H1 (cell line): Measurements from ENCODE around the gene SPAG17. TPM values are rescaled to one million over a fixed set of nuclear protein-coding genes. Genes with fewer than 3 reads are reported as not detected.

Experiments used
- CTCF ChIA-PET: fragments of 300-600 bp; sonication (Branson Sonifier 250); formaldehyde crosslinking; loops from one replicate; lab custom pipeline; 2021; ENCODE audit not compliant: partially characterized antibody; lab: Charles Lee
- POLR2A ChIA-PET: fragments of 300-600 bp; sonication (Branson Sonifier 250); formaldehyde crosslinking; loops from one replicate; lab custom pipeline; 2021; ENCODE audit warnings: inconsistent platforms; ENCODE audit not compliant: partially characterized antibody; lab: Charles Lee
- DNase-seq, 2 experiments: peaks; one replicate each; pipeline versions ENCODE4 v3.0.0 to v3.0.0-alpha.2; 2010 to 2022; ENCODE audit warnings: low spot score in 2 of 2, low read depth in 1 of 2, mixed read lengths in 1 of 2
- FAIRE-seq: peaks from 2 replicates; lab custom pipeline; 2011; peaks lifted over from hg19 to GRCh38; lab: Jason Lieb, UNC
- H2AFZ ChIP-seq: 2 replicates; pipeline ENCODE4 v1.8.1; 2012; ENCODE audit warnings: low read length, inconsistent platforms
- H2AK5ac ChIP-seq: 2 replicates; pipeline ENCODE4 v1.6.1; 2013; ENCODE audit warnings: low read depth, low read length
- H2BK120ac ChIP-seq: replicated peaks from 2 replicates; pipeline ENCODE3; 2013; ENCODE audit warnings: low read depth, low read length, inconsistent platforms
- H2BK12ac ChIP-seq: 2 replicates; pipeline ENCODE4 v1.6.1; 2013; ENCODE audit warnings: low read depth, low read length
- H2BK15ac ChIP-seq: 2 replicates; pipeline ENCODE4 v1.6.1; 2013; ENCODE audit warnings: low read length
- H2BK20ac ChIP-seq: 2 replicates; pipeline ENCODE4 v1.6.1; 2013; ENCODE audit warnings: low read length
- H2BK5ac ChIP-seq: 2 replicates; pipeline ENCODE4 v1.6.1; 2013; ENCODE audit warnings: low read depth, low read length
- H3K14ac ChIP-seq: 2 replicates; pipeline ENCODE4 v1.6.1; 2013; ENCODE audit warnings: inconsistent platforms; ENCODE audit not compliant: insufficient read length
- H3K18ac ChIP-seq: 2 replicates; pipeline ENCODE4 v1.6.1; 2013; ENCODE audit warnings: low read length; ENCODE audit errors: extremely low read depth
- H3K23ac ChIP-seq: 2 replicates; pipeline ENCODE4 v1.6.1; 2013; ENCODE audit warnings: inconsistent platforms; ENCODE audit not compliant: insufficient read length
- H3K23me2 ChIP-seq: 2 replicates; pipeline ENCODE4 v1.6.1; 2013; ENCODE audit warnings: low read depth, low read length
- H3K27ac ChIP-seq: 2 replicates; pipeline ENCODE4 v1.6.1; 2011; ENCODE audit warnings: low read depth, low read length, inconsistent platforms
- H3K27me3 ChIP-seq, 4 experiments: replicated peaks in 1 of 4; 1 replicate in 1 of 4; 2 replicates in 3 of 4; pipeline versions ENCODE4 v1.6.1 to v1.8.1; 2011 to 2013; ENCODE audit warnings: low read length in 3 of 4, mild to moderate bottlenecking in 3 of 4, inconsistent platforms in 2 of 4, mixed read lengths in 2 of 4, moderate library complexity in 1 of 4; ENCODE audit not compliant: control insufficient read depth in 3 of 4, insufficient read depth in 3 of 4; ENCODE audit errors: extremely low read depth in 1 of 4
- H3K36me3 ChIP-seq, 4 experiments: 2 replicates each; pipeline versions ENCODE4 v1.6.1 to v1.8.1; 2011 to 2013; ENCODE audit warnings: mild to moderate bottlenecking in 4 of 4, low read length in 3 of 4, moderate library complexity in 2 of 4, control low read depth in 1 of 4, inconsistent platforms in 1 of 4; ENCODE audit not compliant: insufficient read depth in 4 of 4, control insufficient read depth in 2 of 4
- H3K4ac ChIP-seq: replicated peaks from 2 replicates; pipeline ENCODE3; 2013; ENCODE audit warnings: low read length, low read depth, mixed read lengths, inconsistent platforms; ENCODE audit not compliant: insufficient read length
- H3K4me1 ChIP-seq, 4 experiments: replicated peaks in 1 of 4; 1 replicate in 1 of 4; 2 replicates in 3 of 4; pipeline versions ENCODE4 v1.6.1 to v1.8.1; 2011 to 2013; ENCODE audit warnings: low read length in 3 of 4, inconsistent platforms in 2 of 4, mixed read lengths in 1 of 4; ENCODE audit not compliant: insufficient read depth in 4 of 4, control insufficient read depth in 3 of 4
- H3K4me2 ChIP-seq, 2 experiments: 2 replicates each; pipeline versions ENCODE4 v1.6.1 to v1.8.1; 2011 to 2013; ENCODE audit warnings: low read depth in 2 of 2, low read length in 2 of 2, control low read depth in 1 of 2, inconsistent platforms in 1 of 2, mild to moderate bottlenecking in 1 of 2; ENCODE audit not compliant: insufficient read depth in 1 of 2
- H3K4me3 ChIP-seq, 4 experiments: fragments of 200-600, 300-600 bp in 1 of 4; sonication (generic), shearing (Covaris generic), sonication (Bioruptor Twin) in 1 of 4; 2 replicates each; pipeline versions ENCODE4 v1.5.1 to v1.8.1; 2011 to 2016; ENCODE audit warnings: low read length in 4 of 4, low read depth in 3 of 4, control low read depth in 2 of 4, inconsistent platforms in 2 of 4, mild to moderate bottlenecking in 2 of 4, mixed read lengths in 1 of 4, moderate library complexity in 1 of 4; ENCODE audit not compliant: insufficient read depth in 2 of 4; ENCODE audit errors: extremely low read depth in 1 of 4
- H3K56ac ChIP-seq: replicated peaks from 2 replicates; pipeline ENCODE3; 2013; ENCODE audit warnings: low read depth, mild to moderate bottlenecking, mixed read lengths, low read length, inconsistent platforms; ENCODE audit not compliant: insufficient read length
- H3K79me1 ChIP-seq: 2 replicates; pipeline ENCODE4 v1.6.1; 2013; ENCODE audit warnings: low read depth, low read length, control low read depth
- H3K79me2 ChIP-seq, 2 experiments: 2 replicates each; pipeline versions ENCODE4 v1.6.1 to v1.8.1; 2012 to 2013; ENCODE audit warnings: low read length in 2 of 2, mild to moderate bottlenecking in 2 of 2, inconsistent platforms in 1 of 2; ENCODE audit not compliant: insufficient read depth in 2 of 2, control insufficient read depth in 1 of 2
- H3K9ac ChIP-seq, 4 experiments: replicated peaks in 1 of 4; 1 replicate in 1 of 4; 2 replicates in 3 of 4; pipeline versions ENCODE4 v1.6.1 to v1.8.1; 2011 to 2013; ENCODE audit warnings: low read depth in 3 of 4, low read length in 3 of 4, control low read depth in 2 of 4, mild to moderate bottlenecking in 2 of 4, moderate library complexity in 2 of 4, inconsistent platforms in 1 of 4; ENCODE audit errors: extremely low read depth in 1 of 4
- H3K9me3 ChIP-seq, 2 experiments: 2 replicates each; pipeline versions ENCODE4 v1.6.1 to v1.8.1; 2012 to 2013; ENCODE audit warnings: mild to moderate bottlenecking in 2 of 2, moderate library complexity in 2 of 2, control low read depth in 1 of 2, inconsistent platforms in 1 of 2, low read depth in 1 of 2, low read length in 1 of 2, mixed read lengths in 1 of 2; ENCODE audit not compliant: insufficient read depth in 2 of 2
- H4K20me1 ChIP-seq, 2 experiments: replicated peaks in 1 of 2; 2 replicates each; pipeline versions ENCODE3 to v1.8.1; 2011 to 2013; ENCODE audit warnings: inconsistent platforms in 2 of 2, low read length in 2 of 2, mild to moderate bottlenecking in 1 of 2; ENCODE audit not compliant: insufficient read depth in 2 of 2, control insufficient read depth in 1 of 2
- H4K5ac ChIP-seq: 2 replicates; pipeline ENCODE4 v1.6.1; 2013; ENCODE audit warnings: low read length, low read depth, mixed read lengths, inconsistent platforms; ENCODE audit not compliant: insufficient read length
- H4K8ac ChIP-seq: 2 replicates; pipeline ENCODE4 v1.8.0; 2013; ENCODE audit warnings: mild to moderate bottlenecking, moderate library complexity, low read length, inconsistent platforms; ENCODE audit not compliant: insufficient read depth; ENCODE audit errors: extremely low read depth
- H4K91ac ChIP-seq: replicated peaks from 2 replicates; pipeline ENCODE3; 2013; ENCODE audit warnings: low read length, mixed read lengths, inconsistent platforms; ENCODE audit not compliant: insufficient read length
- BRCA1 ChIP-seq: IDR thresholded peaks from 2 replicates; pipeline ENCODE4 v1.6.1; 2012; ENCODE audit warnings: low read depth, low read length, improper control_type of control experiment
- EP300 ChIP-seq, 2 experiments: IDR thresholded peaks; 1 replicate in 1 of 2; 2 replicates in 1 of 2; pipeline ENCODE4 v1.6.1; 2011 to 2012; ENCODE audit warnings: low read depth in 2 of 2, low read length in 2 of 2, mild to moderate bottlenecking in 2 of 2, borderline replicate concordance in 1 of 2, inconsistent platforms in 1 of 2, moderate library complexity in 1 of 2
- PHF8 ChIP-seq: fragments of 200-600 bp; sonication (generic); conservative IDR thresholded peaks from 2 replicates; pipeline ENCODE4 v1.7.1; 2012; ENCODE audit warnings: low read depth, mild to moderate bottlenecking, inconsistent platforms, low read length, moderate library complexity
- POLR2A ChIP-seq, 2 experiments: IDR thresholded peaks; 1 replicate in 1 of 2; 2 replicates in 1 of 2; pipeline ENCODE4 v1.6.1; 2011; ENCODE audit warnings: low read depth in 2 of 2, low read length in 2 of 2, mild to moderate bottlenecking in 2 of 2; ENCODE audit errors: control extremely low read depth in 1 of 2
- SAP30 ChIP-seq: fragments of 300-600 bp; sonication (generic); IDR thresholded peaks from 2 replicates; pipeline ENCODE4 v1.7.1; 2012; ENCODE audit warnings: low read length, moderate library complexity, mild to moderate bottlenecking, inconsistent platforms; ENCODE audit not compliant: insufficient read depth, insufficient replicate concordance
- SUZ12 ChIP-seq: fragments of 200-600 bp; sonication (generic); IDR thresholded peaks from 2 replicates; pipeline ENCODE4 v1.6.1; 2012; ENCODE audit warnings: mild to moderate bottlenecking, inconsistent platforms, low read length, moderate library complexity, mixed read lengths
- TCF12 ChIP-seq: IDR thresholded peaks from 2 replicates; pipeline ENCODE4 v1.6.1; 2011; ENCODE audit warnings: low read depth, mild to moderate bottlenecking, low read length
- YY1 ChIP-seq: IDR thresholded peaks from 2 replicates; pipeline ENCODE4 v1.6.1; 2011; ENCODE audit warnings: low read depth, mild to moderate bottlenecking, low read length
- WGBS, 2 experiments: shearing (Covaris generic) in 1 of 2; methylation state at CpG; one replicate each; pipeline versions ENCODE4 v1.1.6 to v1.1.7; 2013 to 2015; ENCODE audit warnings: low lambda C conversion rate in 2 of 2, mixed read lengths in 2 of 2, inconsistent platforms in 1 of 2, low coverage in 1 of 2, missing lambda C conversion rate in 1 of 2; ENCODE audit not compliant: insufficient replicate concordance in 2 of 2, insufficient coverage in 1 of 2, insufficient read length in 1 of 2; ENCODE audit errors: extremely low coverage in 1 of 2, missing lambda C conversion rate in 1 of 2; 5-methylcytosine and 5-hydroxymethylcytosine counted together
- polyA plus RNA-seq, 7 experiments: library from polyadenylated mRNA; depleted of rRNA in 3 of 7; stranded (reverse) in 5 of 7; unstranded in 2 of 7; fragments of >200 nt in 5 of 7; fragments of 200-250 nt in 2 of 7; gene quantifications; 1 replicate in 5 of 7; 2 replicates in 1 of 7; 4 replicates in 1 of 7; pipeline versions ENCODE4 v1.2.1 to v1.2.3, GENCODE V29; 2011 to 2013; ENCODE audit warnings: missing spikeins in 2 of 7, mixed read lengths in 2 of 7
- total RNA-seq: library from RNA; stranded (reverse); fragmentation: NEBNext Ultra II Directional; extraction: Animal tissue kit (Norgen Biotek cat#: 25700); gene quantifications from 2 replicates; pipeline ENCODE4 v1.2.1, GENCODE V29; 2021
- TF ChIP-seq, protein P1 (sequence below): IDR thresholded peaks from 2 replicates; pipeline ENCODE4 v1.6.1; 2011; ENCODE audit warnings: low read depth, mild to moderate bottlenecking, low read length; ENCODE audit not compliant: insufficient read depth
- TF ChIP-seq, protein P2 (sequence below), 3 experiments: IDR thresholded peaks; 1 replicate in 2 of 3; 2 replicates in 1 of 3; pipeline versions ENCODE4 v1.5.1 to v1.6.1; 2011; ENCODE audit warnings: low read length in 3 of 3, mild to moderate bottlenecking in 3 of 3, inconsistent platforms in 2 of 3, low read depth in 1 of 3, moderate library complexity in 1 of 3; ENCODE audit not compliant: insufficient read depth in 1 of 3; ENCODE audit errors: control extremely low read depth in 1 of 3

SPAG17 gene
- total and polyA plus RNA-seq, 2 of the 8 experiments (the other 6 are each of a cell fraction or from before 2014, with no cell fraction given), result 0.56 to 0.62 TPM

DNA sequence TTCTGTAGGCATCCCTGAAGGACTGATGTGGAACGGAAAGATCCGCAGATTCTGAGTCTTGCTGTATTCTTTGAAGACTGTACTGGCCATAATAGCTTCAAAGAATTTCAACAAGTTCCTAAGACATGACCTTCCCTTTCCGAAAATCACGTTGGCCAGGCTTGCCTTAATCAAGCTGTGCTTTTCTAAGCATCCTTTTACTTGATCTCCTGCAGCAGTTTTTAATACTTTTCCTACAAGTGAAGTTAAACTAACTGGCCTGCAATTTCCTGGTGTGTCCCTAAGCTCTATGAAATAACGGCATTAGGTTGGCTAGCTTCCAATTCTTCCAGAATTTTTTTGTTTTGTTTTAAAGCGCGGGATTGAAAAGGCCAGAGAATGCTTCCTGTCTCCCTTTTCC is 40.3 kb downstream of the SPAG17 start:
- TF ChIP-seq, protein P1, sequence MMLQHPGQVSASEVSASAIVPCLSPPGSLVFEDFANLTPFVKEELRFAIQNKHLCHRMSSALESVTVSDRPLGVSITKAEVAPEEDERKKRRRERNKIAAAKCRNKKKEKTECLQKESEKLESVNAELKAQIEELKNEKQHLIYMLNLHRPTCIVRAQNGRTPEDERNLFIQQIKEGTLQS, result no peak
- TF ChIP-seq, protein P2, sequence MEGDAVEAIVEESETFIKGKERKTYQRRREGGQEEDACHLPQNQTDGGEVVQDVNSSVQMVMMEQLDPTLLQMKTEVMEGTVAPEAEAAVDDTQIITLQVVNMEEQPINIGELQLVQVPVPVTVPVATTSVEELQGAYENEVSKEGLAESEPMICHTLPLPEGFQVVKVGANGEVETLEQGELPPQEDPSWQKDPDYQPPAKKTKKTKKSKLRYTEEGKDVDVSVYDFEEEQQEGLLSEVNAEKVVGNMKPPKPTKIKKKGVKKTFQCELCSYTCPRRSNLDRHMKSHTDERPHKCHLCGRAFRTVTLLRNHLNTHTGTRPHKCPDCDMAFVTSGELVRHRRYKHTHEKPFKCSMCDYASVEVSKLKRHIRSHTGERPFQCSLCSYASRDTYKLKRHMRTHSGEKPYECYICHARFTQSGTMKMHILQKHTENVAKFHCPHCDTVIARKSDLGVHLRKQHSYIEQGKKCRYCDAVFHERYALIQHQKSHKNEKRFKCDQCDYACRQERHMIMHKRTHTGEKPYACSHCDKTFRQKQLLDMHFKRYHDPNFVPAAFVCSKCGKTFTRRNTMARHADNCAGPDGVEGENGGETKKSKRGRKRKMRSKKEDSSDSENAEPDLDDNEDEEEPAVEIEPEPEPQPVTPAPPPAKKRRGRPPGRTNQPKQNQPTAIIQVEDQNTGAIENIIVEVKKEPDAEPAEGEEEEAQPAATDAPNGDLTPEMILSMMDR (IDR thresholded peaks at IDR 0.05; ENCODE audit: control extremely low read depth in 1 of 3, insufficient read depth in 1 of 3, low read depth in 1 of 3, low read length in 3 of 3), result no peak
- TF ChIP-seq POLR2A (IDR thresholded peaks at IDR 0.05; ENCODE audit: control extremely low read depth in 1 of 2, low read depth in 2 of 2, low read length in 2 of 2) (no peak), TCF12 (no peak), SAP30 (no peak), YY1 (no peak), PHF8 (no peak), EP300 (IDR thresholded peaks at IDR 0.05; ENCODE audit: borderline replicate concordance in 1 of 2, low read depth in 2 of 2, low read length in 2 of 2) (no peak), BRCA1 (no peak), SUZ12 (no peak)
- H3K36me3 ChIP-seq, result no peaks in the 10 kb centered on the region
- H4K91ac ChIP-seq, result no peak overlapping the region
- no peaks in the 10 kb centered on the region for H3K9me3 ChIP-seq
- H3K23ac ChIP-seq, result no peak overlapping the region
- H3K27me3 ChIP-seq, result no peaks in the 10 kb centered on the region
- H2BK15ac ChIP-seq, result no peak overlapping the region
- no peak overlapping the region for H2AK5ac ChIP-seq
- H3K4me3 ChIP-seq, result no peak overlapping the region
- H4K5ac ChIP-seq, result no peak overlapping the region
- no peak overlapping the region for H2BK120ac ChIP-seq
- FAIRE-seq, result no peak
- no peaks in the 10 kb centered on the region for H3K79me1 ChIP-seq
- peaks cover 0 to 2% (median 0%) of the 10 kb centered on the region in 4 experiments; a peak in 1 of 7 replicates for H3K4me1 ChIP-seq
- no peaks in the 10 kb centered on the region for H3K23me2 ChIP-seq
- H3K4ac ChIP-seq, result no peak overlapping the region
- H2BK12ac ChIP-seq, result no peak overlapping the region
- H3K18ac ChIP-seq, result no peak overlapping the region
- no peak overlapping the region for H2BK20ac ChIP-seq
- no peak overlapping the region for H2AFZ ChIP-seq
- H2BK5ac ChIP-seq, result no peak overlapping the region
- no peak overlapping the region for H3K4me2 ChIP-seq
- H3K56ac ChIP-seq, result no peak overlapping the region
- H3K9ac ChIP-seq, result no peak overlapping the region
- H3K14ac ChIP-seq, result no peak overlapping the region
- no peak overlapping the region for H4K8ac ChIP-seq
- H3K27ac ChIP-seq, result no peak overlapping the region
- ChIA-PET CTCF (interaction anchor here (0.8 to 1.2 kb wide), 3 partner anchors 9 to 43 kb away, joined by 3 to 6 read pairs (median 4); no protein-coding TSS in a partner anchor), POLR2A (no interaction called here)
- no peaks in the 10 kb centered on the region for H4K20me1 ChIP-seq
- WGBS, 2 experiments, result 92% methylated on average over 7 of the region's 7 CpGs; no CpG with 5 or more reads in 1 of the 2 experiments
- no peak for DNase-seq
- H3K79me2 ChIP-seq, result no peaks in the 10 kb centered on the region
